Fibroblast of pulmonary artery (primary cell): ENCODE results near the gene CGREF1.

ENCODE experiments used
- DNase-seq: peaks from one replicate; pipeline ENCODE4 v3.0.0-alpha.2; 2010; ENCODE audit warnings: low read depth
- H3K4me3 ChIP-seq: replicated peaks from 2 replicates; pipeline ENCODE4 v1.5.1; 2011; ENCODE audit warnings: low read depth, mild to moderate bottlenecking, control low read depth, low read length, moderate library complexity
- CTCF ChIP-seq: IDR thresholded peaks from 2 replicates; pipeline ENCODE4 v1.5.1; 2011; ENCODE audit warnings: mild to moderate bottlenecking, control low read depth, low read length, inconsistent platforms; ENCODE audit errors: missing control alignments

Gene CGREF1

GRCh38 chr2:27081984-27082772, 36.8 kb downstream of the CGREF1 start:
- H3K4me3 ChIP-seq: no peak overlapping the region
- DNase-seq: no peak
- TF ChIP-seq CTCF: no peak

- DNase-seq: no peak
- H3K4me3 ChIP-seq: peak overlapping the region; percentile 90
- TF ChIP-seq CTCF: no peak
Observed at GRCh38 chr2:27080603-27080936, 38.4 kb downstream of the CGREF1 start.

- no peak for TF ChIP-seq CTCF
- DNase-seq: no peak
- peak overlapping the region; percentile 90 for H3K4me3 ChIP-seq
Observed at GRCh38 chr2:27080140-27080469, 38.8 kb downstream of the CGREF1 start.

GRCh38 chr2:27079233-27080139, 39.4 kb downstream of the CGREF1 start:
- DNase-seq: no peak
- no peak for TF ChIP-seq CTCF
- H3K4me3 ChIP-seq: peak overlapping the region; percentile 90

- peak; percentile 97 for DNase-seq
- H3K4me3 ChIP-seq: peak within 1 kb of the TSS; percentile 90
- TF ChIP-seq CTCF: no peak
Observed at GRCh38 chr2:27078267-27079194, 40.4 kb downstream of the CGREF1 start, which contains the start of gene EMILIN1. Gene EMILIN1, plus strand, starts transcription at chr2:27078615. Its CDS starts 451 bp downstream, at chr2:27079066.

GRCh38 chr2:27077231-27077630, 41.7 kb downstream of the CGREF1 start:
- no peak overlapping the region for H3K4me3 ChIP-seq
- no peak for TF ChIP-seq CTCF
- no peak for DNase-seq
